Measurements from ENCODE around the gene CUX1.

Gene CUX1

GRCh38 chr7:102289057-102289456 is 471.6 kb downstream of the CUX1 start:
- TF ChIP-seq, protein P1, sequence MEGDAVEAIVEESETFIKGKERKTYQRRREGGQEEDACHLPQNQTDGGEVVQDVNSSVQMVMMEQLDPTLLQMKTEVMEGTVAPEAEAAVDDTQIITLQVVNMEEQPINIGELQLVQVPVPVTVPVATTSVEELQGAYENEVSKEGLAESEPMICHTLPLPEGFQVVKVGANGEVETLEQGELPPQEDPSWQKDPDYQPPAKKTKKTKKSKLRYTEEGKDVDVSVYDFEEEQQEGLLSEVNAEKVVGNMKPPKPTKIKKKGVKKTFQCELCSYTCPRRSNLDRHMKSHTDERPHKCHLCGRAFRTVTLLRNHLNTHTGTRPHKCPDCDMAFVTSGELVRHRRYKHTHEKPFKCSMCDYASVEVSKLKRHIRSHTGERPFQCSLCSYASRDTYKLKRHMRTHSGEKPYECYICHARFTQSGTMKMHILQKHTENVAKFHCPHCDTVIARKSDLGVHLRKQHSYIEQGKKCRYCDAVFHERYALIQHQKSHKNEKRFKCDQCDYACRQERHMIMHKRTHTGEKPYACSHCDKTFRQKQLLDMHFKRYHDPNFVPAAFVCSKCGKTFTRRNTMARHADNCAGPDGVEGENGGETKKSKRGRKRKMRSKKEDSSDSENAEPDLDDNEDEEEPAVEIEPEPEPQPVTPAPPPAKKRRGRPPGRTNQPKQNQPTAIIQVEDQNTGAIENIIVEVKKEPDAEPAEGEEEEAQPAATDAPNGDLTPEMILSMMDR (IDR thresholded peaks at IDR 0.05; ENCODE audit: low read depth, low read length, missing control alignments) = no peak
- H3K4me3 ChIP-seq (ENCODE audit: low read depth, low read length) = peak overlapping the region; percentile 96
- peak; percentile 73 for DNase-seq (ENCODE audit: low read depth)

DNA sequence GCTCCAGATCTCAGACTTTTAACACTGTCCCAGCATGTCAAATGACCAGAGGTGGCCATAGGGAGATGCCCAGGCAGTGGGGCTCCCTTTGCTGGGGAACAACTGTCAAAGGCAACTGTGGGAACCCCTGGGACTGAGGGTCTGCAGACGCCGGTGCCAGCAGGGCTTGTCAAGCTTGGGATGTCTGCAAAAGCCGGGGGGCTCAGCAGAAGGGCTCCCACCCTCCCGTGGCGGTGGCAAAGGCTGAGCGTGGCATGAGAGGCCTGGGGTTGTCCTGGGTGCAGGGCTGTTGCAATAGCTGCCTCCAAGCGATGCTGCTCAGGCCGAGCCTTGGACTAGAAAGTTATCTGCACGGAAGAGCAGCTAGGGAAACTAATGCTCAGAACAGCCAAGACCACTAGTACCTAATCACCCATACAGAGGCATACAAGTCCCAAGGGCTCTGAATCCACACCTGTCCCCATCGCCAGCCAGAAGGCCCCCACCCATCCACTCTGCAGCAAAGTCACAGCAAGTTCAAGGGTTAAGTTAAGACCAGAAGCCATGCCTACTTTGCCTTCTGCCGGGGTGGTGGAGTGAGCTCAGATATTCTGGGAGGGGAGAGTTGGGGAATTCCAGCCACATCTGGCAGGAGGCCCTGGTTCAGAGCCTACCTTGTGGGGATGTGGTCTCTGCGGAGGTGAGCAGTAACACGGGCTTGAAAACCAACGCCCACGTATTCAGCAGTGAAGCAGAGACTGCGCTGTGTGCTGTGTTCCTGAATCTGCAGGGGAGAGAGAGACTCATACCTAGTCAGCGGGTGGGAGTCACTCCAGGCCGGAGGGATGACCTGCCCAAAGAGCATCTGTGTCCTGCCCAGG is 473.9 kb downstream of the CUX1 start:
- TF ChIP-seq, protein P1 (IDR thresholded peaks at IDR 0.05; ENCODE audit: low read depth, low read length, missing control alignments) = no peak
- peak overlapping the region; percentile 40 for H3K4me3 ChIP-seq (ENCODE audit: low read depth, low read length)
- peak; percentile 89 for DNase-seq (ENCODE audit: low read depth)

DNA sequence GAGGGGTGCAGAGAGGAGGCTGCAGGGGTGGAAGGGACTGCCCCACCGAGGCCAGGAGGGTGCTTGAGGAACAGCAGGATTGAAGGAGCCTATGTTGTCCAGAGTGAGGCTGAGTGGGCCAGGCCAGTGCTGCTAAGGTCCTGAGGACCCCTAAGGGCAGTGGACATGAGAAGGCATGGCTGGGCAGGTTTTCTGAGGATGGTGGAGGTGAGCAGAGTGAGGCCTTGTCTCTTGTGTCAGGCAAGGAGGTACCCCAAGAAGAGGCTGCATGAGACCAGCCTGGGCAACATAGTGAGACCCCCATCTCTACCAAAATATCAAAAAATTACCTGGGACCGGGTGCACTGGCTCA is 474.5 kb downstream of the CUX1 start:
- DNase-seq (ENCODE audit: low read depth) = no peak
- peak overlapping the region; percentile 40 for H3K4me3 ChIP-seq (ENCODE audit: low read depth, low read length)
- TF ChIP-seq, protein P1 (IDR thresholded peaks at IDR 0.05; ENCODE audit: low read depth, low read length, missing control alignments) = no peak

- peak overlapping the region; percentile 40 for H3K4me3 ChIP-seq (ENCODE audit: low read depth, low read length)
- no peak for DNase-seq (ENCODE audit: low read depth)
- TF ChIP-seq, protein P1 (IDR thresholded peaks at IDR 0.05; ENCODE audit: low read depth, low read length, missing control alignments) = no peak
These were observed 475.7 kb downstream of the CUX1 start for GRCh38 chr7:102292813-102293798.

GRCh38 chr7:102294589-102294988 is 477.2 kb downstream of the CUX1 start:
- DNase-seq (ENCODE audit: low read depth) = no peak
- H3K4me3 ChIP-seq (ENCODE audit: low read depth, low read length) = no peak overlapping the region
- TF ChIP-seq, protein P1 (IDR thresholded peaks at IDR 0.05; ENCODE audit: low read depth, low read length, missing control alignments) = no peak

GRCh38 chr7:102295346-102296178 is 478.1 kb downstream of the CUX1 start:
- DNase-seq (ENCODE audit: low read depth) = no peak
- TF ChIP-seq, protein P1 (IDR thresholded peaks at IDR 0.05; ENCODE audit: low read depth, low read length, missing control alignments) = no peak
- H3K4me3 ChIP-seq (ENCODE audit: low read depth, low read length) = no peak overlapping the region

Measured in GM12864 (cell line).